Astrocyte (in vitro differentiated cells and primary cell): ENCODE measurements around the gene ASPN. TPM values are rescaled to one million over a fixed set of nuclear protein-coding genes. Genes with fewer than 3 reads are reported as not detected.

Source experiments
- DNase-seq: peaks from one replicate; pipeline ENCODE4 v3.0.0-alpha.2; 2010; ENCODE audit warnings: low read depth
- FAIRE-seq: peaks from 2 replicates; lab custom pipeline; 2011; peaks lifted over from hg19 to GRCh38; lab: Jason Lieb, UNC
- H2AFZ ChIP-seq: 2 replicates; pipeline ENCODE4 v1.6.0; 2012; ENCODE audit warnings: low read depth, low read length, inconsistent platforms
- H3K27ac ChIP-seq: 2 replicates; pipeline ENCODE4 v1.5.1; 2011; ENCODE audit warnings: low read depth, low read length, inconsistent platforms
- H3K27me3 ChIP-seq: 2 replicates; pipeline ENCODE4 v1.6.0; 2011; ENCODE audit warnings: low read length, inconsistent platforms; ENCODE audit not compliant: insufficient read depth
- H3K36me3 ChIP-seq: 2 replicates; pipeline ENCODE4 v1.5.1; 2011; ENCODE audit warnings: low read length, inconsistent platforms; ENCODE audit not compliant: insufficient read depth
- H3K4me1 ChIP-seq: 2 replicates; pipeline ENCODE4 v1.5.1; 2011; ENCODE audit warnings: low read length, inconsistent platforms; ENCODE audit not compliant: insufficient read depth
- H3K4me2 ChIP-seq: 2 replicates; pipeline ENCODE4 v1.6.0; 2012; ENCODE audit warnings: low read length, inconsistent platforms
- H3K4me3 ChIP-seq: 2 replicates; pipeline ENCODE4 v1.5.1; 2011; ENCODE audit warnings: low read depth, mild to moderate bottlenecking, low read length, inconsistent platforms; ENCODE audit not compliant: insufficient read depth
- H3K79me2 ChIP-seq: 2 replicates; pipeline ENCODE4 v1.6.0; 2012; ENCODE audit warnings: mild to moderate bottlenecking, low read length, inconsistent platforms; ENCODE audit not compliant: insufficient read depth
- H3K9ac ChIP-seq: 2 replicates; pipeline ENCODE4 v1.6.0; 2012; ENCODE audit warnings: mild to moderate bottlenecking, low read length, inconsistent platforms
- H3K9me3 ChIP-seq: 2 replicates; pipeline ENCODE4 v1.5.1; 2012; ENCODE audit warnings: low read depth, mild to moderate bottlenecking, low read length, inconsistent platforms; ENCODE audit not compliant: insufficient read depth
- H4K20me1 ChIP-seq: 2 replicates; pipeline ENCODE4 v1.6.0; 2012; ENCODE audit warnings: low read length, inconsistent platforms; ENCODE audit not compliant: insufficient read depth
- H3K27ac Mint-ChIP-seq: one replicate; pipeline ENCODE4 v1.8.0; 2021; ENCODE audit warnings: mild to moderate bottlenecking, mixed read lengths; ENCODE audit not compliant: unreplicated experiment
- H3K27me3 Mint-ChIP-seq: one replicate; pipeline ENCODE4 v1.8.0; 2021; ENCODE audit warnings: low read depth, mixed read lengths; ENCODE audit not compliant: unreplicated experiment
- H3K36me3 Mint-ChIP-seq: one replicate; pipeline ENCODE4 v1.8.0; 2021; ENCODE audit warnings: low read depth, mixed read lengths; ENCODE audit not compliant: unreplicated experiment
- H3K4me1 Mint-ChIP-seq: one replicate; pipeline ENCODE4 v1.8.0; 2021; ENCODE audit warnings: low read depth, mixed read lengths; ENCODE audit not compliant: unreplicated experiment
- H3K4me3 Mint-ChIP-seq: one replicate; pipeline ENCODE4 v1.8.0; 2021; ENCODE audit warnings: mild to moderate bottlenecking, moderate library complexity, mixed read lengths; ENCODE audit not compliant: unreplicated experiment
- H3K9me3 Mint-ChIP-seq: one replicate; pipeline ENCODE4 v1.8.0; 2021; ENCODE audit warnings: mild to moderate bottlenecking, mixed read lengths; ENCODE audit not compliant: unreplicated experiment
- EZH2 ChIP-seq: IDR thresholded peaks from 2 replicates; pipeline ENCODE4 v1.6.1; 2012; ENCODE audit warnings: mild to moderate bottlenecking, low read length, inconsistent platforms; ENCODE audit not compliant: insufficient read depth
- total RNA-seq: library from RNA; stranded (reverse); gene quantifications from 2 replicates; pipeline ENCODE4 v1.2.1, GENCODE V29; 2021
- TF ChIP-seq, protein P1 (sequence below): IDR thresholded peaks from 2 replicates; pipeline ENCODE4 v1.5.1; 2011; ENCODE audit warnings: low read depth, mild to moderate bottlenecking, inconsistent platforms, low read length, moderate library complexity; ENCODE audit not compliant: insufficient read depth

The ASPN gene
- total RNA-seq, 1 donor from 2014 or later, result not detected

GRCh38 chr9:92440751-92441046, 41.6 kb downstream of the ASPN start:
- peak; percentile 68 for FAIRE-seq
- H3K27ac Mint-ChIP-seq, result no peak overlapping the region
- Histone ChIP-seq H3K4me1 (peaks cover 8% of the 10 kb centered on the region), H4K20me1 (no peaks in the 10 kb centered on the region), H3K4me3 (no peak overlapping the region), H3K9ac (no peak overlapping the region), H2AFZ (no peak overlapping the region), H3K27ac (no peak overlapping the region), H3K36me3 (no peaks in the 10 kb centered on the region), H3K27me3 (no peaks in the 10 kb centered on the region), H3K9me3 (no peaks in the 10 kb centered on the region), H3K79me2 (no peaks in the 10 kb centered on the region), H3K4me2 (no peak overlapping the region)
- no peaks in the 10 kb centered on the region for H3K9me3 Mint-ChIP-seq
- no peak for DNase-seq
- TF ChIP-seq EZH2, result no peak
- TF ChIP-seq, protein P1, sequence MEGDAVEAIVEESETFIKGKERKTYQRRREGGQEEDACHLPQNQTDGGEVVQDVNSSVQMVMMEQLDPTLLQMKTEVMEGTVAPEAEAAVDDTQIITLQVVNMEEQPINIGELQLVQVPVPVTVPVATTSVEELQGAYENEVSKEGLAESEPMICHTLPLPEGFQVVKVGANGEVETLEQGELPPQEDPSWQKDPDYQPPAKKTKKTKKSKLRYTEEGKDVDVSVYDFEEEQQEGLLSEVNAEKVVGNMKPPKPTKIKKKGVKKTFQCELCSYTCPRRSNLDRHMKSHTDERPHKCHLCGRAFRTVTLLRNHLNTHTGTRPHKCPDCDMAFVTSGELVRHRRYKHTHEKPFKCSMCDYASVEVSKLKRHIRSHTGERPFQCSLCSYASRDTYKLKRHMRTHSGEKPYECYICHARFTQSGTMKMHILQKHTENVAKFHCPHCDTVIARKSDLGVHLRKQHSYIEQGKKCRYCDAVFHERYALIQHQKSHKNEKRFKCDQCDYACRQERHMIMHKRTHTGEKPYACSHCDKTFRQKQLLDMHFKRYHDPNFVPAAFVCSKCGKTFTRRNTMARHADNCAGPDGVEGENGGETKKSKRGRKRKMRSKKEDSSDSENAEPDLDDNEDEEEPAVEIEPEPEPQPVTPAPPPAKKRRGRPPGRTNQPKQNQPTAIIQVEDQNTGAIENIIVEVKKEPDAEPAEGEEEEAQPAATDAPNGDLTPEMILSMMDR, result no peak
- no peak overlapping the region for H3K4me3 Mint-ChIP-seq
- H3K36me3 Mint-ChIP-seq, result no peaks in the 10 kb centered on the region
- no peaks in the 10 kb centered on the region for H3K27me3 Mint-ChIP-seq
- H3K4me1 Mint-ChIP-seq, result peaks cover 8% of the 10 kb centered on the region

GRCh38 chr9:92439921-92440750, 42.2 kb downstream of the ASPN start:
- Histone ChIP-seq H4K20me1 (no peaks in the 10 kb centered on the region), H3K9me3 (no peaks in the 10 kb centered on the region), H3K4me2 (peak overlapping the region; percentile 3), H3K36me3 (no peaks in the 10 kb centered on the region), H3K9ac (no peak overlapping the region), H3K4me3 (no peak overlapping the region), H3K4me1 (peaks cover 8% of the 10 kb centered on the region), H3K79me2 (no peaks in the 10 kb centered on the region), H3K27ac (peak overlapping the region; percentile 4), H2AFZ (no peak overlapping the region), H3K27me3 (no peaks in the 10 kb centered on the region)
- Mint-ChIP-seq H3K4me3 (no peak overlapping the region), H3K27me3 (no peaks in the 10 kb centered on the region), H3K36me3 (no peaks in the 10 kb centered on the region), H3K4me1 (peaks cover 8% of the 10 kb centered on the region), H3K9me3 (no peaks in the 10 kb centered on the region), H3K27ac (peak overlapping the region; percentile 12)
- peak; percentile 93 for DNase-seq
- no peak for FAIRE-seq
- TF ChIP-seq, protein P1, result no peak
- no peak for TF ChIP-seq EZH2

DNA sequence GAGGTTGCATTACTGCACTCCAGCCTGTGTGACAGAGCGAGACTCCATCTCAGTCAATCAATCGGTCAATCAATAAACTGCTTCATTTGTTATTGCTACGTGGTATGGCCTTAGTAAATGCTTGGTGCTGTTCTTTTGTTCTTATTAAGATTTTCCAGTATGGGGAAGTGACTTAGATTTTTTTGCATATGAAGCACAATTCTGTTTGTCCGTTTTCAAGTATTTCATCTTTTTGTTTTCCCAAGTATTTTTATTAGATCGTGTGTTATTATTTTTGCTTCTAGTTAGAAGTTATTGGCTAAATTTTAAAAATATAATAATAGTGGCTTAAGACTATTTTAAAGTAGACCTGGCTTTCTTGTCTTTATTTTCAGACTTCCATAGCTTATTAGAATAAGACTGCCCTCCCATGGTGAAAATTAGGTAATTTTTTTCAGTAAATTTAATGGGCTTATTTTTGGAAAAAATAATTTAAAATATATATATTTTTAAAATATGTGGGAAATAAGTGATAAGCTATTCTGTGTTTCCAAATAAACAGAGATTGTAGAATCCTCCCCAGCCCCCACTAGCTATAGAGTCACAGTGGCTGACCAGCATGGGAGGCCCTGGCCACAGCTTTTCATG, 43.3 kb downstream of the ASPN start:
- Histone ChIP-seq H3K9ac (peak overlapping the region; percentile 2), H3K4me1 (peaks cover 8% of the 10 kb centered on the region), H3K36me3 (no peaks in the 10 kb centered on the region), H4K20me1 (no peaks in the 10 kb centered on the region), H3K27me3 (no peaks in the 10 kb centered on the region), H3K27ac (peak overlapping the region; percentile 4), H2AFZ (no peak overlapping the region), H3K79me2 (no peaks in the 10 kb centered on the region), H3K9me3 (no peaks in the 10 kb centered on the region), H3K4me3 (no peak overlapping the region), H3K4me2 (no peak overlapping the region)
- no peaks in the 10 kb centered on the region for H3K9me3 Mint-ChIP-seq
- no peaks in the 10 kb centered on the region for H3K36me3 Mint-ChIP-seq
- no peak overlapping the region for H3K27ac Mint-ChIP-seq
- TF ChIP-seq, protein P1, result peak; percentile 3
- no peak for TF ChIP-seq EZH2
- no peaks in the 10 kb centered on the region for H3K27me3 Mint-ChIP-seq
- no peak for DNase-seq
- no peak for FAIRE-seq
- peaks cover 8% of the 10 kb centered on the region for H3K4me1 Mint-ChIP-seq
- H3K4me3 Mint-ChIP-seq, result no peak overlapping the region
